ENCODE data around the gene TECPR1.

The TECPR1 gene

GRCh38 chr7:98193474-98194180, 58.4 kb downstream of the TECPR1 start:
- H3K4me1 ChIP-seq (ENCODE audit: control extremely low read depth in 1 of 4, control insufficient read depth in 4 of 4, insufficient read depth in 4 of 4, low read length in 3 of 4): no peaks in the 10 kb centered on the region
- no peak for DNase-seq
- ChIA-PET POLR2A (no interaction called here), CTCF (no interaction called here)
- no peak overlapping the region for H3K27ac ChIP-seq (ENCODE audit: insufficient read depth in 1 of 2, low read depth in 1 of 2, low read length in 2 of 2, poor library complexity in 1 of 2, severe bottlenecking in 2 of 2)
- no peak overlapping the region for H3K4me3 ChIP-seq (ENCODE audit: control insufficient read depth in 1 of 7, extremely low read depth in 1 of 7, insufficient read depth in 4 of 7, low read depth in 2 of 7, low read length in 6 of 7)
- H3K9me3 ChIP-seq (ENCODE audit: control extremely low read depth in 1 of 5, control insufficient read depth in 4 of 5, insufficient read depth in 2 of 5, low read depth in 1 of 5, low read length in 4 of 5): peaks cover 0 to 16% (median 7%) of the 10 kb centered on the region in 5 experiments
- peaks cover 9 to 51% (median 36%) of the 10 kb centered on the region in 4 experiments for H3K36me3 ChIP-seq (ENCODE audit: control insufficient read depth in 4 of 4, insufficient read depth in 4 of 4, low read length in 3 of 4)
- 98% methylated on average over 33 of the region's 37 CpGs for WGBS (ENCODE audit: insufficient coverage)
- H3K27me3 ChIP-seq (replicated peaks in 2 of 5; ENCODE audit: control insufficient read depth in 4 of 5, insufficient read depth in 5 of 5, low read length in 4 of 5): no peaks in the 10 kb centered on the region

- H3K36me3 ChIP-seq (ENCODE audit: control insufficient read depth in 4 of 4, insufficient read depth in 4 of 4, low read length in 3 of 4): peaks cover 11 to 54% (median 37%) of the 10 kb centered on the region in 4 experiments
- H3K4me3 ChIP-seq (ENCODE audit: control insufficient read depth in 1 of 7, extremely low read depth in 1 of 7, insufficient read depth in 4 of 7, low read depth in 2 of 7, low read length in 6 of 7): no peak overlapping the region
- ChIA-PET POLR2A (no interaction called here), CTCF (interaction anchor here (0.5 kb wide), 1 partner anchor 146 kb away, joined by 3 read pairs; no protein-coding TSS in a partner anchor)
- no peak overlapping the region for H3K27ac ChIP-seq (ENCODE audit: insufficient read depth in 1 of 2, low read depth in 1 of 2, low read length in 2 of 2, poor library complexity in 1 of 2, severe bottlenecking in 2 of 2)
- peaks cover 0 to 17% (median 7%) of the 10 kb centered on the region in 5 experiments for H3K9me3 ChIP-seq (ENCODE audit: control extremely low read depth in 1 of 5, control insufficient read depth in 4 of 5, insufficient read depth in 2 of 5, low read depth in 1 of 5, low read length in 4 of 5)
- DNase-seq: no peak
- no peaks in the 10 kb centered on the region for H3K4me1 ChIP-seq (ENCODE audit: control extremely low read depth in 1 of 4, control insufficient read depth in 4 of 4, insufficient read depth in 4 of 4, low read length in 3 of 4)
- 94% methylated on average over 19 of the region's 22 CpGs for WGBS (ENCODE audit: insufficient coverage)
- no peaks in the 10 kb centered on the region for H3K27me3 ChIP-seq (replicated peaks in 2 of 5; ENCODE audit: control insufficient read depth in 4 of 5, insufficient read depth in 5 of 5, low read length in 4 of 5)
Measured at GRCh38 chr7:98192781-98193457, 59.1 kb downstream of the TECPR1 start.

- H3K4me3 ChIP-seq (ENCODE audit: control insufficient read depth in 1 of 7, extremely low read depth in 1 of 7, insufficient read depth in 4 of 7, low read depth in 2 of 7, low read length in 6 of 7): no peak overlapping the region
- ChIA-PET POLR2A (no interaction called here), CTCF (interaction anchor here (1.1 kb wide), 1 partner anchor 23 kb away, joined by 3 read pairs; no protein-coding TSS in a partner anchor)
- peaks cover 0 to 2% (median 0%) of the 10 kb centered on the region in 4 experiments for H3K4me1 ChIP-seq (ENCODE audit: control extremely low read depth in 1 of 4, control insufficient read depth in 4 of 4, insufficient read depth in 4 of 4, low read length in 3 of 4)
- no peaks in the 10 kb centered on the region for H3K27me3 ChIP-seq (replicated peaks in 2 of 5; ENCODE audit: control insufficient read depth in 4 of 5, insufficient read depth in 5 of 5, low read length in 4 of 5)
- peaks cover 0 to 17% (median 7%) of the 10 kb centered on the region in 5 experiments for H3K9me3 ChIP-seq (ENCODE audit: control extremely low read depth in 1 of 5, control insufficient read depth in 4 of 5, insufficient read depth in 2 of 5, low read depth in 1 of 5, low read length in 4 of 5)
- no peak overlapping the region for H3K27ac ChIP-seq (ENCODE audit: insufficient read depth in 1 of 2, low read depth in 1 of 2, low read length in 2 of 2, poor library complexity in 1 of 2, severe bottlenecking in 2 of 2)
- peaks cover 11 to 59% (median 37%) of the 10 kb centered on the region in 4 experiments for H3K36me3 ChIP-seq (ENCODE audit: control insufficient read depth in 4 of 4, insufficient read depth in 4 of 4, low read length in 3 of 4)
- WGBS (ENCODE audit: insufficient coverage): 98% methylated on average over 31 of the region's 32 CpGs
- no peak for DNase-seq
Measured at GRCh38 chr7:98191668-98192431, 60.2 kb downstream of the TECPR1 start.

- DNase-seq: no peak
- peaks cover 0 to 17% (median 7%) of the 10 kb centered on the region in 5 experiments for H3K9me3 ChIP-seq (ENCODE audit: control extremely low read depth in 1 of 5, control insufficient read depth in 4 of 5, insufficient read depth in 2 of 5, low read depth in 1 of 5, low read length in 4 of 5)
- CTCF ChIA-PET: interaction anchor here (3.1 kb wide), 1 partner anchor 21 kb away, joined by 13 read pairs; no protein-coding TSS in a partner anchor
- H3K4me3 ChIP-seq (ENCODE audit: control insufficient read depth in 1 of 7, extremely low read depth in 1 of 7, insufficient read depth in 4 of 7, low read depth in 2 of 7, low read length in 6 of 7): no peak overlapping the region
- peaks cover 11 to 52% (median 36%) of the 10 kb centered on the region in 4 experiments for H3K36me3 ChIP-seq (ENCODE audit: control insufficient read depth in 4 of 4, insufficient read depth in 4 of 4, low read length in 3 of 4)
- WGBS (ENCODE audit: insufficient coverage): 100% methylated on average over 9 of the region's 11 CpGs
- H3K27me3 ChIP-seq (replicated peaks in 2 of 5; ENCODE audit: control insufficient read depth in 4 of 5, insufficient read depth in 5 of 5, low read length in 4 of 5): no peaks in the 10 kb centered on the region
- no peak overlapping the region for H3K27ac ChIP-seq (ENCODE audit: insufficient read depth in 1 of 2, low read depth in 1 of 2, low read length in 2 of 2, poor library complexity in 1 of 2, severe bottlenecking in 2 of 2)
- peaks cover 0 to 3% (median 0%) of the 10 kb centered on the region in 4 experiments for H3K4me1 ChIP-seq (ENCODE audit: control extremely low read depth in 1 of 4, control insufficient read depth in 4 of 4, insufficient read depth in 4 of 4, low read length in 3 of 4)
- POLR2A ChIA-PET: no interaction called here
Measured at GRCh38 chr7:98189559-98189958, 62.5 kb downstream of the TECPR1 start.

- Histone ChIP-seq H3K27ac (ENCODE audit: insufficient read depth in 1 of 2, low read depth in 1 of 2, low read length in 2 of 2, poor library complexity in 1 of 2, severe bottlenecking in 2 of 2) (no peak overlapping the region), H3K27me3 (replicated peaks in 2 of 5; ENCODE audit: control insufficient read depth in 4 of 5, insufficient read depth in 5 of 5, low read length in 4 of 5) (no peaks in the 10 kb centered on the region), H3K4me3 (ENCODE audit: control insufficient read depth in 1 of 7, extremely low read depth in 1 of 7, insufficient read depth in 4 of 7, low read depth in 2 of 7, low read length in 6 of 7) (no peak overlapping the region), H3K4me1 (ENCODE audit: control extremely low read depth in 1 of 4, control insufficient read depth in 4 of 4, insufficient read depth in 4 of 4, low read length in 3 of 4) (peaks cover 0 to 3% (median 0%) of the 10 kb centered on the region in 4 experiments), H3K36me3 (ENCODE audit: control insufficient read depth in 4 of 4, insufficient read depth in 4 of 4, low read length in 3 of 4) (peaks cover 9 to 35% (median 15%) of the 10 kb centered on the region in 4 experiments), H3K9me3 (ENCODE audit: control extremely low read depth in 1 of 5, control insufficient read depth in 4 of 5, insufficient read depth in 2 of 5, low read depth in 1 of 5, low read length in 4 of 5) (peaks cover 0 to 17% (median 10%) of the 10 kb centered on the region in 5 experiments)
- POLR2A ChIA-PET: no interaction called here
- CTCF ChIA-PET: interaction anchor here (1.2 to 3.1 kb wide), 2 partner anchors 11 to 18 kb away, joined by 3 to 13 read pairs; no protein-coding TSS in a partner anchor
- DNase-seq: peak in 2 of 3 donors; percentile 15 to 22
- WGBS (ENCODE audit: insufficient coverage): no CpG with 5 or more reads among the region's 1 CpG
Measured at GRCh38 chr7:98187138-98187502, 64.9 kb downstream of the TECPR1 start.

- Histone ChIP-seq H3K27ac (ENCODE audit: insufficient read depth in 1 of 2, low read depth in 1 of 2, low read length in 2 of 2, poor library complexity in 1 of 2, severe bottlenecking in 2 of 2) (no peak overlapping the region), H3K9me3 (ENCODE audit: control extremely low read depth in 1 of 5, control insufficient read depth in 4 of 5, insufficient read depth in 2 of 5, low read depth in 1 of 5, low read length in 4 of 5) (peaks cover 0 to 17% (median 10%) of the 10 kb centered on the region in 5 experiments), H3K36me3 (ENCODE audit: control insufficient read depth in 4 of 4, insufficient read depth in 4 of 4, low read length in 3 of 4) (peaks cover 8 to 32% (median 10%) of the 10 kb centered on the region in 4 experiments), H3K4me1 (ENCODE audit: control extremely low read depth in 1 of 4, control insufficient read depth in 4 of 4, insufficient read depth in 4 of 4, low read length in 3 of 4) (peaks cover 0 to 3% (median 0%) of the 10 kb centered on the region in 4 experiments), H3K4me3 (ENCODE audit: control insufficient read depth in 1 of 7, extremely low read depth in 1 of 7, insufficient read depth in 4 of 7, low read depth in 2 of 7, low read length in 6 of 7) (no peak overlapping the region), H3K27me3 (replicated peaks in 2 of 5; ENCODE audit: control insufficient read depth in 4 of 5, insufficient read depth in 5 of 5, low read length in 4 of 5) (no peaks in the 10 kb centered on the region)
- WGBS (ENCODE audit: insufficient coverage): 98% methylated on average over 6 of the region's 9 CpGs
- CTCF ChIA-PET: interaction anchor here (1.2 to 3.1 kb wide), 2 partner anchors 11 to 18 kb away, joined by 3 to 13 read pairs; no protein-coding TSS in a partner anchor
- no peak for DNase-seq
- POLR2A ChIA-PET: no interaction called here
Measured at GRCh38 chr7:98186452-98187137, 65.4 kb downstream of the TECPR1 start.

Data from common myeloid progenitor, CD34-positive (primary cell).